Ectodermal cell (in vitro differentiated cells): ENCODE results near the gene C2orf76.
"Not testable (repeated sequence)": the region's sequence is repeated elsewhere in the genome, so short reads cannot be mapped to it uniquely, and the experiment has no call there.

Source experiments
- H3K27ac ChIP-seq: 2 replicates; pipeline ENCODE4 v1.7.0; 2013; ENCODE audit warnings: mild to moderate bottlenecking, low read depth, low read length; ENCODE audit not compliant: insufficient read depth, poor library complexity, severe bottlenecking
- H3K27me3 ChIP-seq: 2 replicates; pipeline ENCODE4 v1.7.0; 2013; ENCODE audit warnings: mild to moderate bottlenecking, low read length; ENCODE audit not compliant: insufficient read depth, control insufficient read depth, poor library complexity, severe bottlenecking
- H3K36me3 ChIP-seq: one replicate; pipeline ENCODE4 v1.7.0; 2013; ENCODE audit warnings: low read length; ENCODE audit not compliant: control insufficient read depth, insufficient read depth
- H3K4me1 ChIP-seq: one replicate; pipeline ENCODE4 v1.7.0; 2013; ENCODE audit warnings: low read length; ENCODE audit not compliant: control insufficient read depth, insufficient read depth
- H3K4me3 ChIP-seq: 2 replicates; pipeline ENCODE4 v1.7.0; 2013; ENCODE audit warnings: low read depth, low read length, control low read depth; ENCODE audit not compliant: insufficient read depth
- H3K9me3 ChIP-seq: 2 replicates; pipeline ENCODE4 v1.7.0; 2013; ENCODE audit warnings: mild to moderate bottlenecking, low read length, moderate library complexity; ENCODE audit not compliant: control insufficient read depth
- WGBS, 2 experiments: methylation state at CpG; one replicate each; pipeline ENCODE4 v1.1.7; 2013; ENCODE audit warnings: missing lambda C conversion rate in 2 of 2; 5-methylcytosine and 5-hydroxymethylcytosine counted together

Gene C2orf76

GRCh38 chr2:119278385-119278784, 88.2 kb downstream of the C2orf76 start:
- not testable (repeated sequence) for H3K9me3 ChIP-seq, H3K27me3 ChIP-seq, H3K27ac ChIP-seq, H3K4me3 ChIP-seq, H3K4me1 ChIP-seq, H3K36me3 ChIP-seq
- 94 to 100% methylated on average over 2 of the region's 2 CpGs for WGBS, 2 experiments

GRCh38 chr2:119276864-119277263, 89.8 kb downstream of the C2orf76 start:
- no peaks in the 10 kb centered on the region for H3K4me1 ChIP-seq
- H3K27me3 ChIP-seq, result no peaks in the 10 kb centered on the region
- H3K4me3 ChIP-seq, result no peak overlapping the region
- no peak overlapping the region for H3K27ac ChIP-seq
- no peaks in the 10 kb centered on the region for H3K36me3 ChIP-seq
- H3K9me3 ChIP-seq, result no peaks in the 10 kb centered on the region
- 74 to 75% methylated on average over 8 of the region's 8 CpGs for WGBS, 2 experiments

GRCh38 chr2:119267604-119268003, 99.0 kb downstream of the C2orf76 start:
- Histone ChIP-seq H3K4me3 (no peak overlapping the region), H3K27ac (no peak overlapping the region), H3K9me3 (no peaks in the 10 kb centered on the region), H3K36me3 (no peaks in the 10 kb centered on the region), H3K27me3 (no peaks in the 10 kb centered on the region), H3K4me1 (no peaks in the 10 kb centered on the region)

GRCh38 chr2:119266091-119266589, 100.5 kb downstream of the C2orf76 start:
- WGBS, 2 experiments, result 89 to 91% methylated on average over 8 of the region's 8 CpGs
- Histone ChIP-seq H3K4me3 (no peak overlapping the region), H3K9me3 (no peaks in the 10 kb centered on the region), H3K27ac (no peak overlapping the region), H3K27me3 (no peaks in the 10 kb centered on the region), H3K4me1 (no peaks in the 10 kb centered on the region), H3K36me3 (no peaks in the 10 kb centered on the region)

- no peak overlapping the region for H3K27ac ChIP-seq
- no peak overlapping the region for H3K4me3 ChIP-seq
- H3K27me3 ChIP-seq, result no peaks in the 10 kb centered on the region
- WGBS, 2 experiments, result 90 to 91% methylated on average over 6 of the region's 6 CpGs
- no peaks in the 10 kb centered on the region for H3K4me1 ChIP-seq
- H3K36me3 ChIP-seq, result no peaks in the 10 kb centered on the region
- no peaks in the 10 kb centered on the region for H3K9me3 ChIP-seq
These were observed 101.0 kb downstream of the C2orf76 start for GRCh38 chr2:119265693-119266066.

GRCh38 chr2:119264781-119265692, 101.6 kb downstream of the C2orf76 start:
- no peaks in the 10 kb centered on the region for H3K9me3 ChIP-seq
- no peaks in the 10 kb centered on the region for H3K36me3 ChIP-seq
- WGBS, 2 experiments, result 56 to 58% methylated on average over 13 of the region's 13 CpGs
- H3K27me3 ChIP-seq, result no peaks in the 10 kb centered on the region
- H3K27ac ChIP-seq, result no peak overlapping the region
- H3K4me1 ChIP-seq, result peaks cover under 1% of the 10 kb centered on the region
- H3K4me3 ChIP-seq, result no peak overlapping the region

- Histone ChIP-seq H3K4me3 (no peak overlapping the region), H3K36me3 (no peaks in the 10 kb centered on the region), H3K27me3 (no peaks in the 10 kb centered on the region), H3K27ac (no peak overlapping the region), H3K4me1 (peaks cover 14% of the 10 kb centered on the region), H3K9me3 (no peaks in the 10 kb centered on the region)
- WGBS, 2 experiments, result 61 to 62% methylated on average over 5 of the region's 5 CpGs
These were observed 103.0 kb downstream of the C2orf76 start for GRCh38 chr2:119263656-119264055.

- WGBS, 2 experiments, result 95 to 96% methylated on average over 23 of the region's 23 CpGs
- Histone ChIP-seq H3K9me3 (no peaks in the 10 kb centered on the region), H3K36me3 (no peaks in the 10 kb centered on the region), H3K27ac (no peak overlapping the region), H3K27me3 (no peaks in the 10 kb centered on the region), H3K4me1 (peaks cover 14% of the 10 kb centered on the region), H3K4me3 (no peak overlapping the region)
These were observed 103.6 kb downstream of the C2orf76 start for GRCh38 chr2:119263025-119263424.

- Histone ChIP-seq H3K4me3 (no peak overlapping the region), H3K36me3 (no peaks in the 10 kb centered on the region), H3K27me3 (no peaks in the 10 kb centered on the region), H3K9me3 (no peaks in the 10 kb centered on the region), H3K4me1 (peaks cover 16% of the 10 kb centered on the region), H3K27ac (no peak overlapping the region)
- 90 to 92% methylated on average over 17 of the region's 17 CpGs for WGBS, 2 experiments
These were observed 105.0 kb downstream of the C2orf76 start for GRCh38 chr2:119261493-119262225.
